Measurements from ENCODE around the gene STRIP1.

Gene STRIP1

DNA sequence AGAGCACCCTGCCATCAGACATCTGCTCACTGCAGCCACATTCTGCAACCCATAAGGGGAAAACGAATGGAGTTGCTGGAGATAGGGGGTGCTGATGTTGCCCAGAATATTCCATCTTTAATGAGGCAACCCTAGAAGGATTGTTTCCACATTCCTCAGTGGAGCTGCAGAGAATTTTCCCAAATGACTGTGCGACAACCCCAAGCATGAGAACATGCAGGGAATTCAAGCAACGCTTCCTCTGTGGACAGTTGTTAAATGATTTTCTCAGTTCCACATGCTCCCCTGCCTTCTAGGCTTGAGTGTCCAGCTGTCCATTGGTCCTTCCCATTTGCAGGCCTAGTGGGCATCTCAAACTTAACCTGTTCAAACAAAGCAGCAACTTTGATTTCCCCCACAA lies 57.4 kb downstream of the STRIP1 start:
- DNase-seq (ENCODE audit: low spot score): no peak

DNA sequence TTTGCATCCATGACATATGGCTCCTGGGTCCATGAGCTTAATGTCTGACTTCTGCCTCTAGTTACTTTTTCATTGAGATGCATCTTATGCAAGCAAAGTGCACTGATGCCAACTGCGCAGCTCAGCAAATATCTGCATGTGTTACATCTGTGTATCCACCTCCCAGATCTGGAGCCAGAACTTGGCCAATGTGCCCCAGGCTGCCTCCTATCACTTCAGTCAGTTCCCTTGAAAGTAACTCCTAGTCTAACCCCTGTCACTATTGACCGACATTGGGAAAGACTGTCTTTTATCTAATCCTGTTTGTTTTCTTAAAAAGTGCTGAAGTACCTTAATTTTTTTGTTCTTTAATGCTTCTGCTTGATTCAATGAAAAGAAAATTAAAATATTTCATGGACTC lies 58.6 kb downstream of the STRIP1 start:
- DNase-seq (ENCODE audit: low spot score): no peak

GRCh38 chr1:110094931-110095654 lies 60.7 kb downstream of the STRIP1 start:
- no peak for DNase-seq (ENCODE audit: low spot score)

- DNase-seq (ENCODE audit: low spot score): no peak
These were observed 63.2 kb downstream of the STRIP1 start for GRCh38 chr1:110097507-110098221.

- no peak for DNase-seq (ENCODE audit: low spot score)
These were observed 64.0 kb downstream of the STRIP1 start for GRCh38 chr1:110098222-110099026.

GRCh38 chr1:110100335-110100734 lies 65.9 kb downstream of the STRIP1 start:
- no peak for DNase-seq (ENCODE audit: low spot score)

DNA sequence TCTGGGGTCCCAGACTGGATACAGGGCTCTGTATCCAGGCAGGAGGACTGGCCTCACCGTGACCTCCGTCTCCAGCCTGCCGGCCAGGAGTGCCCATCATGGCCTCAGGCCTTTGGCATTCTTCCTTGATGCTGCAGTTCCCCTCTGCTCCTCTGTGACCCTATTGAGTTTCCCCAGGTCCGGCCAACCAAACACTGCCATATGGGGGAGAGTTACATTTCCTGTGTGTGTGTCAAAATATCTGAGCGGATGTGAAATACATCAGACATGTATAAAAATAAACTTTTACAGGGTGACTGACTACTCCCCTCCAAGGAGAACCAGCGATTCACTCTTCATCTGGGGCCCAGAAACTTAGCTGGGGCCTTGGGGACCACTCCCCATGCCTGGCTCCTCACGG lies 67.7 kb downstream of the STRIP1 start:
- no peak for DNase-seq (ENCODE audit: low spot score)
